Measurements from ENCODE around the gene FGD2.
A peak's percentile ranks its signal among the peaks of the same experiment; 100 is the strongest.

The FGD2 gene

DNA sequence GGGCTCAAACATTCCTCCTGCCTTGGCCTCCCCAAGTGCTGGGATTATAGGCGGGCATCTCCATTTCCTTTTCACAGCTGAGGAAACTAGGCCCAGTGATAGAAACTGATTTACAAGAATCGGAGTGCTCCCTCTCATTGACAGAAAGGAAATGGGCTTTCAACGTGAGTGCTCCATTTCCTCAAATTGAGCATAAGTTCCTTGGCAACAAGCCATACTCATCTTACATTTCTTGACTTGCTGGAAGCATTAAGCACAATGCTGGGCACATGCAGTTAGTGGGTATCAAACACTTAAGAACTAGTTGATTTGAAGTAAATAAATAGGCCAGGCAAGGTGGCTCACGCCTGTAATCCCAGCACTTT is 54.7 kb downstream of the FGD2 start:
- peak overlapping the region; percentile 14 for H2BK5ac ChIP-seq (ENCODE audit: low read length)
- no peaks in the 10 kb centered on the region for H3K36me3 ChIP-seq (ENCODE audit: control insufficient read depth, insufficient read depth, low read length)
- H3K9ac ChIP-seq (ENCODE audit: low read length): peak overlapping the region; percentile 74
- H3K79me2 ChIP-seq (ENCODE audit: control insufficient read depth, insufficient read depth, low read length): no peaks in the 10 kb centered on the region
- H3K56ac ChIP-seq (ENCODE audit: low read length): peak overlapping the region; percentile 91
- H3K18ac ChIP-seq (ENCODE audit: low read length): peak overlapping the region; percentile 81
- H2BK120ac ChIP-seq (ENCODE audit: low read depth, low read length): peak overlapping the region; percentile 48
- H4K5ac ChIP-seq (ENCODE audit: low read length): no peak overlapping the region
- WGBS (ENCODE audit: extremely low coverage, insufficient coverage, low lambda C conversion rate): no CpG with 5 or more reads among the region's 4 CpGs
- no peak overlapping the region for H2AK5ac ChIP-seq (ENCODE audit: low read length)
- H4K8ac ChIP-seq (ENCODE audit: low read depth, low read length): no peak overlapping the region
- peak; percentile 56 for DNase-seq
- H3K27ac ChIP-seq (ENCODE audit: low read depth, low read length): peak overlapping the region; percentile 94
- H3K4me3 ChIP-seq (ENCODE audit: low read length): no peak overlapping the region
- peak overlapping the region; percentile 2 for H2BK15ac ChIP-seq (replicated peaks; ENCODE audit: low read depth)
- no peaks in the 10 kb centered on the region for H3K79me1 ChIP-seq (ENCODE audit: low read length)
- no peak overlapping the region for H3K4me2 ChIP-seq (ENCODE audit: low read length)
- peaks cover 10% of the 10 kb centered on the region for H3K4me1 ChIP-seq (ENCODE audit: control insufficient read depth, low read depth, low read length)
- no peak overlapping the region for H3K23ac ChIP-seq (ENCODE audit: low read length)
- H3K27me3 ChIP-seq (ENCODE audit: insufficient read depth, low read length, poor library complexity): no peaks in the 10 kb centered on the region
- H3K4ac ChIP-seq (ENCODE audit: low read depth, low read length): peak overlapping the region; percentile 74

- Histone ChIP-seq H3K4me2 (ENCODE audit: low read length) (no peak overlapping the region), H2AK5ac (ENCODE audit: low read length) (peak overlapping the region; percentile 92), H3K4ac (ENCODE audit: low read depth, low read length) (peak overlapping the region; percentile 58), H3K23ac (ENCODE audit: low read length) (peak overlapping the region; percentile 85), H3K79me2 (ENCODE audit: control insufficient read depth, insufficient read depth, low read length) (no peaks in the 10 kb centered on the region), H3K36me3 (ENCODE audit: control insufficient read depth, insufficient read depth, low read length) (no peaks in the 10 kb centered on the region), H3K27me3 (ENCODE audit: insufficient read depth, low read length, poor library complexity) (no peaks in the 10 kb centered on the region), H2BK120ac (ENCODE audit: low read depth, low read length) (peak overlapping the region; percentile 9), H2BK5ac (ENCODE audit: low read length) (peak overlapping the region; percentile 35), H3K9ac (ENCODE audit: low read length) (peak overlapping the region; percentile 29), H3K56ac (ENCODE audit: low read length) (peak overlapping the region; percentile 62), H3K18ac (ENCODE audit: low read length) (peak overlapping the region; percentile 5), H3K27ac (ENCODE audit: low read depth, low read length) (no peak overlapping the region), H4K5ac (ENCODE audit: low read length) (no peak overlapping the region), H2BK15ac (replicated peaks; ENCODE audit: low read depth) (no peak overlapping the region), H3K79me1 (ENCODE audit: low read length) (no peaks in the 10 kb centered on the region), H4K8ac (ENCODE audit: low read depth, low read length) (no peak overlapping the region), H3K4me1 (ENCODE audit: control insufficient read depth, low read depth, low read length) (peaks cover 6% of the 10 kb centered on the region), H3K4me3 (ENCODE audit: low read length) (no peak overlapping the region)
- no CpG with 5 or more reads among the region's 11 CpGs for WGBS (ENCODE audit: extremely low coverage, insufficient coverage, low lambda C conversion rate)
- DNase-seq: no peak
These were observed 55.8 kb downstream of the FGD2 start for GRCh38 chr6:37061157-37061804.

GRCh38 chr6:37062424-37062823 is 57.0 kb downstream of the FGD2 start:
- no peak overlapping the region for H2BK5ac ChIP-seq (ENCODE audit: low read length)
- no peak overlapping the region for H3K27ac ChIP-seq (ENCODE audit: low read depth, low read length)
- H3K4ac ChIP-seq (ENCODE audit: low read depth, low read length): no peak overlapping the region
- H3K27me3 ChIP-seq (ENCODE audit: insufficient read depth, low read length, poor library complexity): no peaks in the 10 kb centered on the region
- H2AK5ac ChIP-seq (ENCODE audit: low read length): no peak overlapping the region
- H3K18ac ChIP-seq (ENCODE audit: low read length): no peak overlapping the region
- no peaks in the 10 kb centered on the region for H3K36me3 ChIP-seq (ENCODE audit: control insufficient read depth, insufficient read depth, low read length)
- H3K79me2 ChIP-seq (ENCODE audit: control insufficient read depth, insufficient read depth, low read length): no peaks in the 10 kb centered on the region
- no peak overlapping the region for H3K23ac ChIP-seq (ENCODE audit: low read length)
- no peak overlapping the region for H3K9ac ChIP-seq (ENCODE audit: low read length)
- no peak for DNase-seq
- H3K4me2 ChIP-seq (ENCODE audit: low read length): no peak overlapping the region
- no peak overlapping the region for H2BK120ac ChIP-seq (ENCODE audit: low read depth, low read length)
- H3K56ac ChIP-seq (ENCODE audit: low read length): no peak overlapping the region
- no CpG with 5 or more reads among the region's 6 CpGs for WGBS (ENCODE audit: extremely low coverage, insufficient coverage, low lambda C conversion rate)
- H4K8ac ChIP-seq (ENCODE audit: low read depth, low read length): no peak overlapping the region
- peaks cover 4% of the 10 kb centered on the region for H3K4me1 ChIP-seq (ENCODE audit: control insufficient read depth, low read depth, low read length)
- H3K4me3 ChIP-seq (ENCODE audit: low read length): no peak overlapping the region
- H3K79me1 ChIP-seq (ENCODE audit: low read length): no peaks in the 10 kb centered on the region
- no peak overlapping the region for H4K5ac ChIP-seq (ENCODE audit: low read length)
- H2BK15ac ChIP-seq (replicated peaks; ENCODE audit: low read depth): no peak overlapping the region

- no CpG with 5 or more reads among the region's 17 CpGs for WGBS (ENCODE audit: extremely low coverage, insufficient coverage, low lambda C conversion rate)
- no peak overlapping the region for H3K18ac ChIP-seq (ENCODE audit: low read length)
These were observed 63.2 kb downstream of the FGD2 start for GRCh38 chr6:37068356-37069270.

GRCh38 chr6:37069639-37070038 is 64.2 kb downstream of the FGD2 start:
- Histone ChIP-seq H3K36me3 (ENCODE audit: control insufficient read depth, insufficient read depth, low read length) (no peaks in the 10 kb centered on the region), H3K79me2 (ENCODE audit: control insufficient read depth, insufficient read depth, low read length) (no peaks in the 10 kb centered on the region), H2AK5ac (ENCODE audit: low read length) (no peak overlapping the region), H3K56ac (ENCODE audit: low read length) (no peak overlapping the region), H2BK5ac (ENCODE audit: low read length) (no peak overlapping the region), H3K79me1 (ENCODE audit: low read length) (no peaks in the 10 kb centered on the region), H3K27me3 (ENCODE audit: insufficient read depth, low read length, poor library complexity) (no peaks in the 10 kb centered on the region), H3K4me1 (ENCODE audit: control insufficient read depth, low read depth, low read length) (peaks cover 4% of the 10 kb centered on the region), H3K4ac (ENCODE audit: low read depth, low read length) (no peak overlapping the region), H3K23ac (ENCODE audit: low read length) (no peak overlapping the region), H3K4me2 (ENCODE audit: low read length) (no peak overlapping the region), H3K9ac (ENCODE audit: low read length) (no peak overlapping the region), H3K4me3 (ENCODE audit: low read length) (no peak overlapping the region), H3K27ac (ENCODE audit: low read depth, low read length) (no peak overlapping the region), H4K8ac (ENCODE audit: low read depth, low read length) (no peak overlapping the region), H3K18ac (ENCODE audit: low read length) (no peak overlapping the region), H2BK15ac (replicated peaks; ENCODE audit: low read depth) (no peak overlapping the region), H2BK120ac (ENCODE audit: low read depth, low read length) (no peak overlapping the region), H4K5ac (ENCODE audit: low read length) (no peak overlapping the region)
- no peak for DNase-seq
- WGBS (ENCODE audit: extremely low coverage, insufficient coverage, low lambda C conversion rate): no CpG with 5 or more reads among the region's 5 CpGs

More at GRCh38 chr6:37068356-37069270, 63.2 kb downstream of the FGD2 start:
- no peak for DNase-seq
- Histone ChIP-seq H3K79me2 (ENCODE audit: control insufficient read depth, insufficient read depth, low read length) (no peaks in the 10 kb centered on the region), H4K5ac (ENCODE audit: low read length) (no peak overlapping the region), H3K23ac (ENCODE audit: low read length) (no peak overlapping the region), H3K79me1 (ENCODE audit: low read length) (no peaks in the 10 kb centered on the region), H2BK120ac (ENCODE audit: low read depth, low read length) (no peak overlapping the region), H3K27me3 (ENCODE audit: insufficient read depth, low read length, poor library complexity) (no peaks in the 10 kb centered on the region), H3K27ac (ENCODE audit: low read depth, low read length) (no peak overlapping the region), H3K56ac (ENCODE audit: low read length) (peak overlapping the region; percentile 44), H3K4ac (ENCODE audit: low read depth, low read length) (no peak overlapping the region), H3K4me3 (ENCODE audit: low read length) (no peak overlapping the region), H3K36me3 (ENCODE audit: control insufficient read depth, insufficient read depth, low read length) (no peaks in the 10 kb centered on the region), H3K9ac (ENCODE audit: low read length) (no peak overlapping the region), H2AK5ac (ENCODE audit: low read length) (no peak overlapping the region), H4K8ac (ENCODE audit: low read depth, low read length) (no peak overlapping the region), H2BK15ac (replicated peaks; ENCODE audit: low read depth) (no peak overlapping the region), H2BK5ac (ENCODE audit: low read length) (no peak overlapping the region), H3K4me1 (ENCODE audit: control insufficient read depth, low read depth, low read length) (peaks cover 4% of the 10 kb centered on the region), H3K4me2 (ENCODE audit: low read length) (no peak overlapping the region)
